Ammon's horn (tissue), 1 donor: Measurements from ENCODE around the gene RGS6.

Experiments
- DNase-seq: peaks from one replicate; pipeline ENCODE4 v3.0.0-alpha.2; 2016; ENCODE audit warnings: low spot score

Gene RGS6

DNA sequence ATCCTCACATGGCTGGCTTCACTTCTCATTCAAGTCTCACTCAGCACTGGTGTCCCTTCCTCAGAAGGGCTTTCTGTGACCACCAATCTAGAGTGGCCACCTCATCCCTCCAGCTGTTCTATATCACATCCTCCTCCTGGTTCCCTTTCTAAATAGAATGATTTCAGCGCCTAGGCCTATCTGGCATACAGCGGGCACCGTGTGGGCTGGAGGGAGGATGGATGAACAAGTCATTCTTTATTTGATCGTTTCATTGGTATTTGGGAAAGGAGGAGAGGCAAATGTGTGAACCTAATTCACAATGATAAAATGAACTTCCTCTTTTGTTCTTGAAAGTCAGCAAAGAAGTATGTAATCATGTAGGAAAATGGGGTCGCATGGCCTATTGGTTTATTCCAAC, 567.5 kb downstream of the RGS6 start:
- no peak for DNase-seq

- DNase-seq = no peak
These were observed 568.1 kb downstream of the RGS6 start for GRCh38 chr14:72500234-72500838.

DNA sequence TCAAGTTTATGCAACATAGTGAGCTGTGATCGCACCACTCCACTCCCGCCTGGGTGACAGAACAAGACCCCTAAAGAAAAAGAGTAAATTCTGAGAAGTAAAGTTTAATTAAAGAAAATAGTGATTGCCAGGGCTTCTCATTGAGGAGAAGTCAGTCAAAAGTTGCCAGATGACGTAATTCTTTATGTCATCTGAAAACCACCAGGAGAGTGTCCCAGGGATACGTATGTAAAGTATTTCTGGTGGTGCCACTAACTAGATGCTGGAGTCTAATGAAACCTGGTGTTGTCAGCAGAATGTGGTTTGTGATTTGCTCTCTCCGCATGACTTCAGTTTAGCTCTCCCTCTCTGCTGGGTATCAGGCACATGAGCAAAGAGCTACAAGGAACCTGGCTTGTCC, 569.2 kb downstream of the RGS6 start:
- DNase-seq = no peak

DNA sequence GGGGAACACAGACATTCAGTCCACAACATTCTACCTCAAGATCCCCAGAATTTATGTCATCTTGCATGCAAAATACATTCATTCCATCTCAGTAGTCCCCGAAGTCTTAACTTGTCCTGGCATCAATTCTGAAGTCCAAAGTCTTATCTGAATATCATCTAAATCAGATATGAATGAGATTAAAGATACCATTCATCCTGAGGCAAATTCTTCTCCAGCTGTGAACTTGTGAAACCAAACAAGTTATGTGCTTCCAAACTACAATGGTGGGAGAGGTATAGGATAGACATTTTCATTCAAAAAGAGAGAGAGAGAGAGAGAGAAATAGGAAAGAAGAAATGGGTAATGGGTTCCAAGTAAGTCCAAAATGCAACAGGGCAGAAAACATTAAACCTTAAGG, 571.0 kb downstream of the RGS6 start:
- no peak for DNase-seq

GRCh38 chr14:72503696-72504368, 571.6 kb downstream of the RGS6 start:
- no peak for DNase-seq

GRCh38 chr14:72510566-72510965, 578.3 kb downstream of the RGS6 start:
- DNase-seq = no peak

- DNase-seq = no peak
These were observed 580.1 kb downstream of the RGS6 start for GRCh38 chr14:72512281-72512680.

GRCh38 chr14:72512925-72513324, 580.7 kb downstream of the RGS6 start:
- no peak for DNase-seq

DNA sequence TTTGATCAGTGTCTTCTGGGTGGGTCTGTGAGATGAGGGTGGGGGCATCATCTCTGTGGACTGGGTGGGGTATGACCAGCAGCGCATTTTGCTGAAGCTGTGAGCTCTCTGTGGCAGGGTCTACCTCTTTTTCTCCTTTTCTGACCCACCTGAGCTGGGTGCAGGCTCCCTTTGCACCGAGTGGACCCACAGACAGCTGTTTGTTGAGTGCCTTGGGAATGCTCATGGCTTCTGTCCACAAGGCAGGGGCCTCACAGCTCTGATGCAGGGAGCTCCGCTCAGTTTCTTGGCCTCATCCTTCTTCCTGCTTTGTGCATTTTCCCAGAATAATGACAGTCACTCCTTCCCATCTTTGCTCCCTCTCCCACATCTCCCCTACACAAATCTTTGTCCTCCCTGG, 581.1 kb downstream of the RGS6 start:
- DNase-seq = no peak

DNA sequence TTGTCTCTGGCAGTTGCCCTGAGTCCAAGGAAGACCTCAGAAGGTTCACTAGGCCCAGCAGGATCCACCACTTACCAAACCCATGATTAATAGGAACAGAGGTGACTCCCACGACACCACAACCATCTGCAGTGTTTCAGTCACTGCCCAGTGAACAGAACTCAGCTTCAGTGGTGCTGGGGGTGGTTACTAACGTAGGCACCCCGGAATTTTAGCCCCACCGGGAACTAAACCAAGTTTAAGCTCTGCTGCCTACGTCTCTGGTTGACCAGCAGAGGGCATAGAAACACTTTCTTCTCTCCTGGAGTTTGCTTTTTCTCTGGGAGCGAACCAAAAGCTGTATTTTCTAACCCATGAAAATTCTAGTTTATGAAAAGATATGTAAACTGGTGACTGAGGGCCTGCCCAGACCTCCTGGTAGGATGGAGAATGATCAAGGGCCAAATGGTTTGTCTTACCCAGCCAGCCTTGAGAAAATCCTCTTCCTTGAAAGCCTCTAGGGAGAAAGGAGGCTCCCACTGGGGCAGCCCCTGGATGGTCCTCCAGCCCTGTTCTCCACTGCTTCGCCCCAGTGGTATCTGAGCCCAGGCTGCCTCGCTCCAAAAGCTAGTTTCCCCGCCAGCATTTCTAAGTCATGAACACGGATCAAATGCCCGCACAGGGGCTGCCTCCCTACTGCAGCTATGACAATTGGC, 581.9 kb downstream of the RGS6 start:
- peak; percentile 46 for DNase-seq

DNA sequence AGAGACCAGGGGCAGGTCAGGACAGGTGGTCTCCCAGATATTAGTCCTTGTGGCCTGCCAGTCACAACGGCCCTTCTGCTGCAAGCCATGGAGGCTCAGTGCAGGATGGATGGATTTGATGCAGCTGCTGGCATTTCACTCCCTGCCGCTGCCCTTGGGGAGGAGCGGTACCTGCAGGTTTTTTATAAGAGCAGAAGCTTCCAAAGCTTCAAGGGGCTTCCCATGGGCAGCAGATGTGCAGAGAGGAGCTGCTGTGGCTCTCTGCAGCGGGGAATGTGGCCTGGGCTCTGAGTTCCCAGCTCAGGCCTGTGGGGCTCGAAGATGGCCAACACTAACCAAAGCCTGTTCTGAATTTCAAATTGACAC, 582.4 kb downstream of the RGS6 start:
- DNase-seq = no peak

DNA sequence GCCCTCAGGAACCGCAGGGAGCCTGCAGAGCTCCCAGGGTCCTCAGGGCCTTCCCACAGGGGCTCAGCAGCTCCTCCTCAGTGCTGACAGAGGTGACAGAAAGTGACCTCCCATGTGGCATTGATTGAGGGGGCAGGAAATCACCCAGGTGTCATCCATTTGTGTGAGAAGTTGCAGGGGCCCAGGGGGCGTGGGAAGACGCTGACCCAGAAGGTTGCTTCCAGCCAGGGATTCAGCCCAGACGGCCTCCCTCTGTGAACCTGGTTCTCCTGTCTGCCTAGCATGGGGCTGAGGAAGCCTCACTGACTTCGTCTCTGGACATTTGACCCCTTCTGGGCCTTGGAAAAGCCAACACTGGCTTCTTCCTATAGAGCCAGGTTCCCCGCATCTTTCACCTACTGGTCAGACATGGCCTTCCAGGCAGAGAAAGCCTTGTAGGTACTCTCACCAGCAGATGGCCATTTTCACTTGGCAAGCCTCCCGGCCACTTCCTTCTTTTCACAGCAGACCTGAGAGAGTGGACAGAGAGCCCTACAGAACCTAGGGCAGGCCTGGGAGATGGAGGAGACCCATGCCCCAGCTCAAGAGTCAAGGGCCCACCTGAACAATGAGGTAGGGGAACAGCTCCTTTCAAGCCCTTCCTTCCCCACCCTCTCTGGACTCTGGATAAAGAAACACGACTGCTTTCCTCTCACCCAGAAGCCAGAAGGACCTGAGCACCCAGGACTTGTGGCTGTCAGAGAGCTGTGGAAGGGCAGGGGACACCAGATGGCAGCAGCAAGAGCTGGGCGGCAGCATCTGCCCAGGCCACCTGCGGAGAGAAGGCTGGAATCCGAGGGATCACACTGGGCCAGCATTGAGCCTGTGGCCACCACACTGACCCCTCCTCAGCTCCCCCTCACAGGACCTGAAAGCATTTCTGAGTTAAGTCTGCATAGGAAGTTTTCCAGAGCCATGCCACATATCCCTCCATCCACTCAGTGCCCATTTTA, 583.8 kb downstream of the RGS6 start:
- no peak for DNase-seq

DNA sequence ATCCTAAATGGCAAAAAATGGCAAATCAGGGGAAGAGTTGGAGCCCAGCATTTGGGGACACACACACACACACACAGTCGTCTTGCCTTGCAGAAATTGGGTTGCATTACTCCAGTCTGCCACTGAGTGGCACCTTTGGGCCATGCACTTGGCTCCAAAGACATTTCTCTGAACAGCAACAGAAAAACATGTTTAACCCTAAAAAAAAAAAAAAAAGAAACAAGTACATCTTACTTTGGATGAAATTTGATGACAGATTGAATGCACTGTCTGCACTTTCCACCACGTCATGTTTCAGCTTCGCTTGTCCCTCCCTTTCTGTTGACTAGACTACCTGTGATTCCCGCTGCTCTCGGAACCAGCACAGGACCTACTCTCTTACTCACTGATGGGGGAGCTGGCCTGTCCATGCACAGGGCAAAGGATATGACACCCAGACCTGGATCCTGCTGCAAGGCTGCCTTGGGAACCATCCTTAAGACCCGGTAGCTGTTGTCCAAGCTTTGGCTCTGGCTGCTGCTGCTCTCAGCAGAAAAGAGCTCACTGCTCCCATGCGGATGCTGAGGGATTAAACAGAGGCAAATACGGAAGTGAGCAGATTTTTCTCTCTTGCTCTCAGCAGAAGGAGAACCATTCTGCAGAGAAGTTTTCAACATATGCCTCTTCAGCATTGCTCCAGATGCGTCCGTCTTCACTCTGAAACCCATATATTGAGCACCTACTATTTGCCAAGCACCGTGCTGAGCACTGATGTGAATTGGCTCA, 584.9 kb downstream of the RGS6 start:
- peak; percentile 87 for DNase-seq

DNA sequence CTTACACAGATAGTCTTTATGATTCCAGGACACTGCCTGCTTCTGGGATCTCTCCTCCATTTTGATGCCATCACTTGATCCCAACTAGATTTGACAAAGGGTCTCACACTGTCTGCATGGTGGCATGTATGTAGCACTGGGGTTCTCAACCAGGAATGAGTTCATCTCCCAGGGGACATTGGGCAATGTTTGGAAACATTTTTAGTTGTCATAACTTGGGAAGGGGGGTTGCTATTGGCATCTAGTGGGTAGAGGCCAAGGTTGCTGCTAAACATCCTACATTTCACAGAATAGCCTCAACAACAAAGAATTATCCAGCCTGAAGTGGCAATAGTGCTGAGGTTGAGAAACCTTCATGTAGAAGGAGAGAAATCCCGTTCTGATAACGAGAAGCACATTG, 585.5 kb downstream of the RGS6 start:
- DNase-seq = no peak

- DNase-seq = no peak
These were observed 586.7 kb downstream of the RGS6 start for GRCh38 chr14:72518809-72519377.

DNA sequence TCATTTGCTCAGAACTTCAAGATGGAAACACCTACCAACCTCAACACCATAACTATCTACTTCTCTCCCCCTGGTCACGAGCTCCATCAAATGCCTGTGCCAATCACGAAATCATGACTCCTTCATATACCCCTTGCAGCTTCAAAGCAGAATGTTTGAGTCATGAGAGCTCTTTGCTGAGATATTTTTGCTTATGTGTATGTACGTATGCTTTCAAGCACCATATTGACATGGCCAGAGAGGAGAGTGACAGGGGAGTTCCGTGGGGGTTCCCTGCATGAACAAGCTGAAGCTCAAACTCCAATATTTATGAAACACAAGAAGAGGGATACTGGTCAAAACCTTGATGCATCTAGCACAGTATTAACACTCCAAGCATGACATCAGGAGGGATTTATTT, 587.3 kb downstream of the RGS6 start:
- no peak for DNase-seq

DNA sequence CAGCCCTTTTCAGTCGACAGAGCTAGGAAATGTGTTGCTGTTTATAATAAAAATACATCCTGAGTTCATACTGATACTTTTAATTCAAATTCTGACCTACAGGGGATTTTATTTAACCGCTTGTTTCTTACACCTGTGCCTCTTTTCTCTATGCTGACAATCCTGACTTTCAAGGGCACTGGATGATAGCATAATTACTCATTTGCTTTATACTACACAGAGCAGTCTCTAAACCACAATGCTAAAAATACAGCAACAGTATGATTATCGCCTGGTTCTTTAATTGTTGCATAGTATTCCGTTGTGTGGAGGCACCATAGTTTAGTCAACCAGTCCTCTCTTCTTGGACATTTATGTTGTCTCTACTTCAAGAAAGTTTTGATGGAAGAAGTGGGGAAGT, 588.8 kb downstream of the RGS6 start:
- no peak for DNase-seq

- no peak for DNase-seq
These were observed 589.9 kb downstream of the RGS6 start for GRCh38 chr14:72521968-72522741.

DNA sequence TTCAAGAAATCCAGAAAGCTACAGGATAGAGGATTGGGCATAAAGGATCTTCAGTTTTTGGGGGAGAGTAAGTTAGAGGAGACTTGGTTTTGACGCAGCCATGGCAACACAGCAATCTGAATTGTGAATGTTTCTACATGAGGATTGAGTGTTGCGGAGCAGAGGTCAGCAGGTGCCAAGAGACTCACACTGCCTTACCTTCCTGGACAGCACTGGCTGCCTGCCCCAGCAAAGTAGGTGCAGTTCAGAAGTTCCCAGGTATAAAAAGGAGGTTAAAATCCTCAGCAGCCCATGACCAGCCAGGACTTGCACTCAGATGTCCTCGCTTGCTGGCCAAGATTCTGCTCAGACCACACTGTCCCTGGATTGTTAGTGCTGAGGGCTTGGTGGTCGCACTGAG, 590.6 kb downstream of the RGS6 start:
- DNase-seq = no peak
